ENCODE results near the gene LAMA2.

GRCh38 chr6:129203190-129203900, 320.4 kb downstream of the LAMA2 start:
- TF ChIP-seq CTCF (IDR thresholded peaks at IDR 0.05) (no peak), POLR2A (IDR thresholded peaks at IDR 0.05) (no peak), EP300 (IDR thresholded peaks at IDR 0.05) (no peak)
